GM19455 (cell line): ENCODE data around the gene LIN7B.
"Not testable (repeated sequence)": the region's sequence is repeated elsewhere in the genome, so short reads cannot be mapped to it uniquely, and the experiment has no call there.

ENCODE experiments used
- ATAC-seq: cut with Tn5 transposase; IDR thresholded peaks from one replicate; pipeline ENCODE4 v1.9.1; 2021; ENCODE audit not compliant: unreplicated experiment

Gene LIN7B, protein sequence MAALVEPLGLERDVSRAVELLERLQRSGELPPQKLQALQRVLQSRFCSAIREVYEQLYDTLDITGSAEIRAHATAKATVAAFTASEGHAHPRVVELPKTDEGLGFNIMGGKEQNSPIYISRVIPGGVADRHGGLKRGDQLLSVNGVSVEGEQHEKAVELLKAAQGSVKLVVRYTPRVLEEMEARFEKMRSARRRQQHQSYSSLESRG

DNA sequence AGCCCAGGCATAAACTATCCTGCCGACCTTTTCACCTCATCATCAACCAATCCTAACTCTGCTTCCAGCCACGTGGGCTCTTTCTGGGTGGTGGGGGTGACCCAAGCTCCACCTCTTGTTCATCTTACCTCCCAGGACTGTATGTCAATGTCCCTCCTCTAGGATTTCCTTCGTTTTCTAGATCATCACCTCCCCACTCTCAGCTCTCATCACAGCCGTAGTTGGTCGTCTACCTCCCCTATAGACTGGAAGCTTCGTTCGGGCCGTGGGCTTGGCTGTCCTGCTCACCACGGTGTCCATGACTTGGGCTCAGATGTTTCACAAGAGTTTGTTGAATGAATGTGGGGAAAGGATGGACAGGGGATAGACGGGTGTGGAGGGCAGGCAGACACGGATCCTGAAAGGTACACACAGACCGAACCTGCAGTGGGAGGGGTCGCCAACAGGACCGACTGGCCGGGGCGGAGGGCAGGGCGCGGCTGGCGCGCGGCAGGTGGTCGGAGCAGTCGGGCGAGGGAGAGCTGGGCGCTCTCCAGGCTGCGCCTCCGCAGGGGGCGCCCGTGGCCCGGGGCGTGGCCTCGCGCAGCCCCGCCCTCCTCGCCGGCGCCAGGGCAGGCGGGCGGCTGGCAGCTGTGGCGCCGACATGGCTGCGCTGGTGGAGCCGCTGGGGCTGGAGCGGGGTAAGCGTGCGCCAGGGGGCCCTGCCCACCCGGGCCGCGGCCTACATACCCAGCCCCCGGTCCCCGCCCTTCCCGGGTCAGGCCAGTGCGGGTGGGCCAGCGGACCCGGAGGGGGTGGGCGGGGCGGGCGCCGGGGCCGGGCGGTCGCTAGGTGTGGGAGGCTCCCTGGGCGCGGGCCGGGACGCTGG lies at the start of gene LIN7B:
LIN7B (plus strand) TSS at position 609 of the 868 bp plus-strand sequence; CDS start at position 644, 35 bp downstream.
- peak; percentile 47 for ATAC-seq

DNA sequence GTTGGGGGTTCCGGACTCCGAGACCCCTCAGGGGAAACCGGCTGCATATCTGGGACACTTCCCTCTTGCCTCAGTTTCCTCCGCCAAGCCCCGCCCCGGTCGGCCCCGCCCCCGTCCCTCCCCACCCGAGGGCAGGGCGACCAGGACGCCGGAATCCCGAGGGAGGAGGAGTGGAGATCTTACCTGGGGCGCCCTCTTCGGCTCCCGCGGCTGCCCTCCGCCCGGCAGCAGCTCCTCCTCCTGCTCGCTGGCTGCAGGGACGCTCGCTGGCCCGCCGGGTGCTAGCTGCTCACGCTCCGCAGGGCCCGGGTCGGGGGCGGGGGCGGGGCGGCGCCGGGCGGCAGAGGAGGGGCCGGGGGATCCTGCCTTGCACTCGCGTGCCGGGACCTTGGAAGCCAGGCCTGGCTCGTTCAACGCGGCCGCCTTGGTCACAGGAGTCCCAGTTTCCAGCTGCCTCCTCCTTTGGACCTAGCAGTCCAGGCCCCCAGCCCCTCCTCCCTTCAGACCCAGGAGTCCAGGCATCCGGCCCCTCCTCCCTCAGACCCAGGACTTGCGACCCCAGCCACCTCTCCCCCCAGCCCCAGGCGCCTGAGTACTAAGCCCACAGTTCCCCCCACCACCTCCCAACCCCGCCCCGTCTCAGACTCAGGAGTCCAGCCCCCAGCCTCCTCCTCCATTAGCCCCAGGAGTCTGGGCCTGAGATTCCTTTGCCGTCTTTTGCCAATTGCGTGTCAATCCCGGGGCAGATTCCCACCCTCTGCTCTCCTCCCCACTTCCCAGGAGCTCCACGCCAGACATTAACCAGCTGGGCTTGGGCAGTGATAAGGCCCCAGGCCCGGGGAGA lies 49.2 kb upstream of the LIN7B start, which contains the start of gene NTF4:
NTF4 (minus strand) TSS at position 51 of the 844 bp plus-strand sequence. CDS start 2,821 bp downstream, outside the sequence.
- no peak for ATAC-seq

DNA sequence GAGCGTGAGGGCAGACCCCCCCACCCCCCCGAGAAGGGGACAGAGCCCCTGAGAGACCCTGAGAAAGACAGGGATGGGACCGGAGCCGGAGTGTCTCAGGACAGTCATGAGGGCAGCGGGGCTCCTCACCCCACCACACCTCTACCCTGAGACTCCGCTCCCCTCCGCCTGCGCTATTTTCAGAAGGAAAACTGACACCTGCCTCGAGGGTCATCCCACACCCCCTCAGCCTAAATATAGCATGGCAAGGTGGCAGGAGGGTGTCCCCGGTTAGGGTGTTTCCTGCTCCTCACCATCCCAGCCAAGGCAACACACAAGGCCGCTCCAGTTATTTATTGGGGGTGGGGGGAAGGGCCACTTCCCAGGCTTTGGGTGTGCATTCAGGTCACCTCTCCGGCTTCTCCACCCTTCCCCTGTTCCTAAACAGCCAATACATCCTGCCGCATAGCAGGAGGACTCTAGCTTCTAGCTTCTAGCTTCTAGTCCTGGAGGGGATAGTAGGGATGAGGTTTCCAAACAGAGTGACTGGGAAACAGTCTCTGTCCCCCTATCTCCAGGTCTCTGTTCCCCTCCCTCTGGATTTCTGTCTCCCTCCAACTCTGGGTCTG lies 48.2 kb upstream of the LIN7B start:
- no peak for ATAC-seq

DNA sequence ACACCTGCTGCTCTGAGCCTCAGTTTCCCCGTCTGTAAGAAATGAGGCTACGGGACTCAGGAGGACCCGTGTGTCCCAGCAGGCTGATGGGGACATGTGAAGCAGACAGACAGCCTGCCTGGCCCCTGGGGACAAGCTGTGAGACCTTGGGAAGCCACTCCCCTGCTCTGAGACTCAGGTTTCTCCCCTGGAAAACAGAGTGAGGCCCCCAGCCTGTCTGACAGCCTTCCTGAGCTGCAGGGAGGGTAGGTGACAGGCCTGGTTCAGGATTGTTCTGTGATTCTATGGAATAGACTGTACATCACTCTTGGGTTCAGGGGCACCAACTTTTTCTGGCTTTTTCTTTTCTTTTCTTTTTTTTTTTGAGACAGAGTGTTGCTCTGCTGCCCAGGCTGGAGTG lies 46.6 kb upstream of the LIN7B start:
- ATAC-seq: no peak

DNA sequence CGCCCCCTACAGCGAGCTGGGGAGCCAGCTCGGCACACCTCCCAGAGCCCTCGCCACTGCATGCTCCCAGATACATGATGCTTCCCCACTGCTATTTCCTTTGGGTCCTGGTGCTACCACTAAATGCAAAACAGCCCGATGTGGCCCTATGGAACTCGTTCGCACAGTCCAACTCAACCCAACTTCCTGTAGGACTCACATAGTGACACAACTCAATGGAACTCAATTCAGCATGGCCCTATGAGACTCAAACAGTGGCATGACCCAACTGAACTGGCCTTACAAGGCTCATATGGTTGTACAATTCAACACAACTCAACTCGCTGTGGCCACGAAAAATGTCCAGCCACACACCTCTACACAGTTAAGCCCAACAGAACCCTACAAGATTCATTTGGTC lies 45.1 kb upstream of the LIN7B start:
- no peak for ATAC-seq

DNA sequence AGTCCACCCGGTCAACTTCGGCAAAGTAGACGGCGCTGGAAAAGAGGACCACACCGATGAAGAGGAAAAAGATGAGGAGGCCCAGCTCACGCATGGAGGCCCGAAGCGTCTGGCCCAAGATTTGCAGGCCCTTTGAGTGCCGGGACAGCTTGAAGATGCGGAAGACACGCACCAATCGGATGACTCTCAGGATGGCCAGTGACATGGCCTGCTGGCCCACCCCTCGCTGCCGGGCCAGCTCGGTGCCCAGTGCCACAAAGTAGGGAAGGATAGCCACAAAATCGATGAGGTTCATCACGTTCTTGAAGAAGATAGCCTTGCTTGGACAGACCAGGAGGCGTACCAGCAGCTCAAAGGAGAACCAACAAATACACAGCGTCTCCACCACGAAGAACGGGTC lies 43.8 kb upstream of the LIN7B start:
- ATAC-seq: no peak

DNA sequence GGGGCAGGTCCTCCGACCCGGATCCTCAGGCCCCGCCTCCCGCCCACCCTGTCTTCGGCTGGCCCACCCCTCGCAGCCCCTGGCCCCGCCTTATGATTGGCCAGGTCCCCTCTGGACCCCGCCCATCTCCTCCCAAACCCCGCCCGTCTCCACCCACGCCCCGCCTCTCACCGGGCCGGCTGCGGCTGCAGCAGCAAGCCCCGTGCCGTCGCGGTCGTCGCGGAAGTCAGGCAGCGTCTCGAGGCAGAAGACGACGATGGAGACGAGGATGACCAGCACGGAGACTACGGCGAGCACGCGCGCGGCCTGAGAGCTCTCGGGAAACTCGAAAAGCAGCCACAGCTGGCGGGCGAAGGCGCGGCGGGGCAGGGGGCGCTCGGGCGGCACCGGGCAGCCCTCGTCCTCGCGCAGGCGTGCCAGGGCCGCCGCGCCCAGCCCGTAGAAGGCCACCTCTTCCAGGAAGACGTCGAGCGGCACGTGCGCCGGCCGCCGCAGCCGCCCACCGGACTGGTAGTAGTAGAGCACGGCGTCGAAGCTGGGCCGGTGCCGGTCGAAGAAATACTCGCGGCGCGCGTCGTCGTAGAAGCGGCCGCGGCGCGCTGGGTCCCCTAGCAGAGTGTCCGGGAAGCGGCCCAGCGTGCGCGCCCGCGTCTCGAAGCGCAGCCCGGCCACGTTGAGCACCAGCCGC lies 42.2 kb upstream of the LIN7B start:
- ATAC-seq: no peak

DNA sequence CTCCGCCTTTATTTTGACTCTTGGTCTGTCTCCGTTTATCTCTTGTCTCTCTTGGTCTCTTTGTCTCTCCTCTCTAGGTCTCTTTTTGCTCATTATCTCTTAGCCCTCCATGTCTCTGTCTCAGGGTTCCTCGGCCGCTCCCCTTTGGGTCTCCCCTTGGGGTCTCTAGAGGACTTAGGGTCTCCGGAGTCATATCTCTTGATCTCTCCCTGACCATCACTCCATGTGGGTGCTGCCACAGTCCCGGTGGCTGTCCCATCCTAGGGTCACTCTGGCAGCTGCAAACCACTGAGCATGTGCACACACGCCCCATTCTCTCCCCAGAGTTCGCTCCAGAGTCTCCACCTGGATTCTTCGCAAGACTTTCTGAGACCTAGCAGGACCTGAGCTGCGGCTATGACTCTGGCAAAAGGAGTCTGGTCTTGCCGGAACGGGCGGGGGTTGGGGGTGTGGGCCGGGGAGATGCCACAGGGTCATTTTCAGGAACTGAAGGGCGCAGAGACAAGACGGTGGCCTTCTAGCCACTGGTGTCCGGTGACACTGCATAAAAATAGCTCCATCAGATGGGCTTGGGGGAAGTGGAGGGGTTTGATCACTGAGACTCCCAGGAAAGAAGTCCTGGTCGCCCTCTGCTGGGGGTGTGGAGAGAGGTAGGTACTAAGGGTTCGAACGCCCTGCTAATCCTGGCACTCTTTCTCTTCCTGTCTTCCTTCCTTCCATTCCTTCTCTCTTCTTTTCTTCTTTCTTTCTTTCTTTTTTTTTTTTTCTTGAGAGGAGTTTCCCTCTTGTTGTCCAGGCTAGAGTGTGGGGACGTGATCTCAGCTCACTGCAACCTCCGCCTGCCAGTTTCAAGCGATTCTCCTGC lies 40.4 kb upstream of the LIN7B start:
- ATAC-seq: no peak

DNA sequence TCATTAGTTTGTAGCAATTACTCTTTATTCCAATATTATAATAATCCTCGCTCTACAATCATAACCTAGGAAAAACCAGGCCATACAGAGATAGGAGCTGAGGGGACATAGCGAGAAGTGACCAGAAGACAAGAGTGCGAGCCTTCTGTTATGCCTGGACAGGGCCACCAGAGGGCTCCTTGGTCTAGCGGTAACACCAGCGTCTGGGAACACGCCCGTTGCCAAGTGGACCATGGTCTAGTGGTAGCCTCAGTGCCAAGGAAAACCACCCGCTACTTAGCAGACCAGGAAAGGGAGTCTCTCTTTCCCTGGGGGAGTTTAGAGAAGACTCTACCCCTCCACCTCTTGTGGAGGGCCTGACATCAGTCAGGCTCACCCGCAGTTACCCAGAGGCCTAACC lies 39.3 kb upstream of the LIN7B start:
- ATAC-seq: not testable (repeated sequence)

DNA sequence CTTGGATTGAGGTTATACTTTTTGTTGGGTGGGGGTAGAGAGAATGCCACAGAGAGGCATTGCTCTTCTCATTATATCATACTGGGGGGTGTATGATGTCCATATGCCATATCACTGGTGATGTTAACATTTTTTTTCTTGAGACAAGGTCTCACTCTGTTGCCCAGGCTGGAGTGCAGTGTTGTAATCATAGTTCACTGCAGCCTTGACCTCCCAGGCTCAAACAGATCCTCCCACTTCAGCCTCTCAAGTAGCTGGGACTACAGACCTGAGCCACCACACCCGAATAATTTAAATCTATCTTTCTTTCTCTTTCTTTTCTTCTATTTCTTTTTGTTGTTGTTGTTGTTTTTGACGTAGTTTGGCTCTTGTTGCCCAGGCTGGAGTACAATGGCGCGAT lies 33.8 kb upstream of the LIN7B start:
- ATAC-seq: no peak

DNA sequence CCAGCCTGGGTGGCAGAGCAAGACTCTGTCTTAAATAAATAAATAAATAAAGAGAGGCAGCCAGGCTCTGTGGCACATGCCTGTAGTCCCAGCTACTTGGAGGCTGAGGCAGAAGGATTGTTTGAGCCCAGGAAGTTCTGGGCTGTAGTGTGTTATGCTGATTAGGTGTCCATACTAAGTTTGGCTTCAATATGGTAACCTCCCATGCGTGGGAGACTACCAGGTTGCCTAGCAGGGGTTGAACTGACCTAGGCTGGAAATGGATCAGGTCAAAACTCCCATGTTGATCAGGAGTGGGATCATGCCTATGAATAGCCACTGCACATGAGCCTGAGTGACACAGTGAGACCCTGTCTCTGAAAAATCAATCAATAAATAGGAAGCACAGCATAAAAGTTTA lies 32.9 kb upstream of the LIN7B start:
- no peak for ATAC-seq

DNA sequence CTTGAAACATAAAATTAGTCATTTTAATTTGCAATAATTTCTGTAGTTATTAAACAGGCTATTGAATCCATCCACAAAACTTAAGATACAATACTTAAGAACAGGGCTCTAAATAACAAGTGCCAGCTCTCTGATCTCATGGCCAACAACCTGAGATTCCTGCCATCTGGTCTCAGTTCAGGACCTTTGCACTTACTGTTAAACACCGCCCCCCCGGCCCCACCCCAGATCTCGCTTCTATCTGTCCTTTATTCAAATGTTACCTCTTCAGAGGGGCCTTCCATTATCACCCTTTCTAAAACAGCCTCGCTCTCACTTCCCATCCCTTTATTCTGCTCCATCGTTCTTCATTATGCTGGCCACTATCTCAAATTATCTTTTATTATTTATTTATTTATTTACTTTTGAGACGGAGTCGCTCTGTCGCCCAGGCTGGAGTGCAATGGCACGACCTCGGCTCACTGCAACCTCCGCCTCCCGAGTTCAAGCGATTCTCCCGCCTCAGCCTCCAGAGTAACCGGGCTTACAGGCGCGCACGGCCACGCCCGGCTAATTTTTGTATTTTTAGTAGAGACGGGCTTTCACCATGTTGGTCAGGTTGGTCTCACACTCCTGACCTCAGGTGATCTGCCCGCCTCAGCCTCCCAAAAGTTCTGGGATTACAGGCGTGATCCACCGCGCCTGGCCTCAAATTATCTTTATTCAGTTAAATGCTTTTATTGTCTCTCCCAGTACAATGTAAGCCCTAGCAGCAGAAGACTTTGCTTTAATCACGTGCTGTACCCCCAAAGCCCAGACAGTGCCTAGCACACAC lies 29.8 kb upstream of the LIN7B start:
- ATAC-seq: no peak

DNA sequence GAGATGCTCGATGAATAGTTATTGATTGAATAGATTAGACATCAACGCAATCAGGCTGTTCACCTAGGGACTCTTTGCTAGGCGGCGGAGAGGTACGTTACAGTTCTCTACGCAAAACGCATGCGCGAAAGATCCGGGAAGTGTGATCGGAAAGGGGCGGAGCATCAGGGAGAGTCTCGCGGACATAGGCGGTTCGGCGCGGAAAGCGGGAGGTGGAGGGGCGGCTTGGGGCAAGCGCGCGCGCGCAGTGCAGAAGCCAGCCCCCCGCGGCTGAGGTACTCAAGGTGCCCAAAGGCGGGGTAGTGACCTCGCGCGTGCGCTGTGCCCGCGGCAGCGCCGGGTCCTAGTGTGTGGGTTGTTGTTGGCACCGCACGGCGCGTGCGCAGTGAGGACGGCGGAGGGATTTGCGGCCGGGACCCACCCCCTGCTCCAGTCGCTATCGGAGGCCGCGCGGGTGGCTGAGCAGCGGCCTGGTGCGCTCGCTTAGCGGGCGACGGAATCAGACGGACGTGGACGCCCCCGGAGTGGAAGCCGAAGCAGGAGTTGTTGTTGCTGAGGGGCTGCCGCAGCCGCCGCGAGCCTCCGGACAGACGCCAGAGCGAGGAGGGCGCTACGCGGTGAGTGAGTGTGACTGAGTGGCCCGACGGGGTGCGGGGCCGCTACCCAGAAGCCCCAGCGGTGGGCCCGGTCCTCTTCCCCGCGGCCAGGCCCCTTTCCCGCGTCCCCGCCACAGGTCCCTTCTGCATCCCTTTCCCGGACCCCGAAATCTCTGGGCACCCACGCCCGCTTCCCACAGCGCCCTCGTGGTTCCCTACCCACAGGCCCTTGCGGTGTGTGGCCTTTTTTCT lies 28.9 kb upstream of the LIN7B start, which contains the start of gene SNRNP70:
SNRNP70 (plus strand) TSS at position 432 of the 848 bp plus-strand sequence. CDS start 964 bp downstream, outside the sequence.
- ATAC-seq: peak; percentile 83

DNA sequence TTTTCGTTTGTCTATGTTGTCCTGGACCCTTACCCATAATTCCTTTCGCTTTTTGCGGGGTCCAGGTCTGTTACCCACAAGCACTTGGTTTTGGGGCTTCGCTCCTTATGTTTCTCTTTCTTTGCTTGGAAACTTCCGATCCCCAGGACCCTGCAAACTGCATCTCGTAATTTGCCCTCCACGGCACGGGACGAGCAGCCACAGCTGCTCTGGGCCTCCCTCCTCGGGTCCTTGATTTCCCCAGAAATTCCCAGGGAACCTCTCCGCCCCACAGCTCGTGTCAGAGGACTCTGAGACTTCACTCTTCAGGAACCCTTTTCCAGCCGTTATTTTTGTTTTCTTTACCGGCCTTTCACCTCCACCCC lies 28.3 kb upstream of the LIN7B start:
- ATAC-seq: no peak

DNA sequence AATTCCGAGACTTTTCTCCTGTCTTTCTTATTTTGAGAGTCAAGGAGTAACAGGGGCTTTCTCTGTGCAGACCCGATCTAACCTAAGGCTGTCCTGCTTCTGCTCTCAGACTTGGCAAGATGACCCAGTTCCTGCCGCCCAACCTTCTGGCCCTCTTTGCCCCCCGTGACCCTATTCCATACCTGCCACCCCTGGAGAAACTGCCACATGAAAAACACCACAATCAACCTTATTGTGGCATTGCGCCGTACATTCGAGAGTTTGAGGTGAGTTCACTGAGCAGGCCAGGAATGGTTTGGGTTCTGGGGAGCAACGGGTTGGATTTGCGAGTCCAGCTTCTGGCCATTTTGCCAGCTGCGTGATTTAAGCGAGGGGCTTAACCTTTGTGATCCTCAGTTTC lies 27.9 kb upstream of the LIN7B start:
- ATAC-seq: no peak

DNA sequence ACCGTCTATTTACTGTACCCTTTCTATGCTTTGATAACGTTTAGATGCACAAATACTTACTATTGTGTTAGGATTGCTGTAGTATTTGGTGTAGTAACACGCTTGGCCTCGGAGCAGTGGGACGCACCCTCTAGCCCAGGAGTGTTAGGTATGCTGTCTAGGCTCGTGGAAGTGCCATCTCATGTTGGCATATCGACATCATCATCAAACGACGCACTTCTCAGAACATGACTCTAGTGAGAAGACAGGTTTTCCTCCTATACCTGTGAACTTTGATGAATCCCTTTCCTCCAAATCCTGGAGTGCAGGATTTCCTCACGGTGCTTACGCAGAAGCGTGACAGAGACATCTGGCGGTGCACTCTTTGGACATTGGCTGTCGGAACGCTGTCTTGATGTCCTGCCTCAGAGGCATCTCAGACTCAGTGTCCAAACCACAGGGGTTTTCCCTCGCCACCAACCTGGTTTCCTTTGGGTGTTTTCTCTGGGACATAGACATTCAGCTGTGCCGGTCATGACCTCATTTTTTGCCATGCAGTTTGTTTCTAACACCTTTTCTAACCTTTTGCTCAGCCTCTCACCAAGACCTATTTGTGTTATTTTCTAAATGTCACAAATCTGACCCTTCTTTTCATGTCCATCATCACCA lies 22.7 kb upstream of the LIN7B start:
- ATAC-seq: no peak

DNA sequence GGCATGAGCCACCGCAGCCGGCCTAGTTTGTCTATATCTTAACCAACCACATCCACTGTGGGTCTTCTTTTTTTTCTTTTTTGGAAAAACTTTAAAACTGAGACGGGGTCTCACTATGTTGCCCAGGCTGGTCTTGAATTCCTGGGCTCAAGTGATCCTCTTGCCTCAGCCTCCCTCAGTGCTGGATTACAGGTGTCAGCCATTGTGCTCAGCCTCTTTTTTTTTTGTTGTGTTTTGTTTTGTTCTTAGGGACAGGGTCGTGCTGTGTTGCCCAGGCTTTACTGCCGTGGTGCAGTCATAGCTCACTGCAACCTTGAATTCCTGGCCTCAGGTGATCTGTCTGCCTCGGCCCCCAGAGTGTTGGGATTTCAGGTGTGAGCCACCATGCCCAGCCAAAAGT lies 21.5 kb upstream of the LIN7B start:
- ATAC-seq: no peak
